DOHH2 (cell line): Measurements from ENCODE around the gene PIAS3.
A peak's percentile ranks its signal among the peaks of the same experiment; 100 is the strongest.

ENCODE experiments used
- EZH2phosphoT487 ChIP-seq: fragments of 200-600 bp; sonication (generic); IDR thresholded peaks from 2 replicates; pipeline ENCODE4 v1.6.1; 2017; ENCODE audit warnings: borderline replicate concordance, mild to moderate bottlenecking, antibody characterized with exemption, low read length, moderate library complexity, mixed read lengths
- TF ChIP-seq, protein P1 (sequence below): fragments of 200-600 bp; sonication (generic); IDR thresholded peaks from one replicate; pipeline ENCODE4 v1.5.1; 2014; ENCODE audit warnings: antibody characterized with exemption, mild to moderate bottlenecking, low read depth, low read length; ENCODE audit not compliant: poor library complexity, severe bottlenecking

DNA sequence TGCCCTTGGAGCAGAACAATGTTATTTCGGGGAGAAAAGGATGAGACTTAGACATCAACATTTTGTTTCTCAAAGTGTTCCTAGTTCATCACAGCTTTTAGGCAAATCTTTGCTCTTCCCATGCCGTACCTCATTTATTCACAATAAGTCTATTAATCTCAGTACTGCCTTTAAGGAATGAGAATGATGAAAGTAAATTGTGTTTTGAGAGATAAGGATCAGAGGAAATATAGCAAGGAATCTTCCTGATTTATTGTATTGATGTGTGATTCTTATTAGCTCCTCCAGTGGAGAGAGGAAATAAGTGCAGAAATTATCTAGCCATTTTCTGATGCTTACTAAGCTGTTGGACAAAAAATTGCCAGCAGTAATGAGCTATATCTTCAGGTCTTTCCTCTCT lies 32.9 kb downstream of the PIAS3 start:
- TF ChIP-seq, protein P1, sequence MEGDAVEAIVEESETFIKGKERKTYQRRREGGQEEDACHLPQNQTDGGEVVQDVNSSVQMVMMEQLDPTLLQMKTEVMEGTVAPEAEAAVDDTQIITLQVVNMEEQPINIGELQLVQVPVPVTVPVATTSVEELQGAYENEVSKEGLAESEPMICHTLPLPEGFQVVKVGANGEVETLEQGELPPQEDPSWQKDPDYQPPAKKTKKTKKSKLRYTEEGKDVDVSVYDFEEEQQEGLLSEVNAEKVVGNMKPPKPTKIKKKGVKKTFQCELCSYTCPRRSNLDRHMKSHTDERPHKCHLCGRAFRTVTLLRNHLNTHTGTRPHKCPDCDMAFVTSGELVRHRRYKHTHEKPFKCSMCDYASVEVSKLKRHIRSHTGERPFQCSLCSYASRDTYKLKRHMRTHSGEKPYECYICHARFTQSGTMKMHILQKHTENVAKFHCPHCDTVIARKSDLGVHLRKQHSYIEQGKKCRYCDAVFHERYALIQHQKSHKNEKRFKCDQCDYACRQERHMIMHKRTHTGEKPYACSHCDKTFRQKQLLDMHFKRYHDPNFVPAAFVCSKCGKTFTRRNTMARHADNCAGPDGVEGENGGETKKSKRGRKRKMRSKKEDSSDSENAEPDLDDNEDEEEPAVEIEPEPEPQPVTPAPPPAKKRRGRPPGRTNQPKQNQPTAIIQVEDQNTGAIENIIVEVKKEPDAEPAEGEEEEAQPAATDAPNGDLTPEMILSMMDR, result peak; percentile 33
- TF ChIP-seq EZH2phosphoT487, result no peak
